Activated naive CD4-positive, alpha-beta T cell treated with anti-CD3 and anti-CD28 coated beads, Interleukin-2, amount 50 U/mL, for 16 hours (primary cell): Measurements from ENCODE around the gene KIAA0040.

Source experiments
- DNase-seq: peaks from one replicate; pipeline ENCODE4 v3.0.0-alpha.2; 2020

KIAA0040 gene

GRCh38 chr1:175169286-175170018 is 23.1 kb downstream of the KIAA0040 start:
- DNase-seq = no peak

GRCh38 chr1:175168782-175169181 is 23.8 kb downstream of the KIAA0040 start:
- no peak for DNase-seq

- no peak for DNase-seq
Observed at GRCh38 chr1:175167861-175168260, 24.7 kb downstream of the KIAA0040 start.

GRCh38 chr1:175166746-175167145 is 25.8 kb downstream of the KIAA0040 start:
- no peak for DNase-seq

- DNase-seq = no peak
Observed at GRCh38 chr1:175164751-175165150, 27.8 kb downstream of the KIAA0040 start.

GRCh38 chr1:175163702-175164101 is 28.9 kb downstream of the KIAA0040 start:
- DNase-seq = no peak

GRCh38 chr1:175162955-175163354 is 29.6 kb downstream of the KIAA0040 start:
- DNase-seq = no peak

GRCh38 chr1:175158170-175158591 is 34.4 kb downstream of the KIAA0040 start:
- no peak for DNase-seq

GRCh38 chr1:175157200-175157599 is 35.4 kb downstream of the KIAA0040 start:
- no peak for DNase-seq

- DNase-seq = no peak
Observed at GRCh38 chr1:175155936-175156335, 36.6 kb downstream of the KIAA0040 start.

GRCh38 chr1:175155473-175155856 is 37.1 kb downstream of the KIAA0040 start:
- no peak for DNase-seq

- DNase-seq = peak; percentile 76
Observed at GRCh38 chr1:175154629-175155472, 37.7 kb downstream of the KIAA0040 start.

- peak; percentile 69 for DNase-seq
Observed at GRCh38 chr1:175152006-175152652, 40.4 kb downstream of the KIAA0040 start.

- DNase-seq = no peak
Observed at GRCh38 chr1:175150596-175151319, 41.8 kb downstream of the KIAA0040 start.

- DNase-seq = no peak
Observed at GRCh38 chr1:175148068-175148467, 44.5 kb downstream of the KIAA0040 start.

- no peak for DNase-seq
Observed at GRCh38 chr1:175147569-175147968, 45.0 kb downstream of the KIAA0040 start.

- DNase-seq = peak; percentile 73
Observed at GRCh38 chr1:175146529-175147213, 45.9 kb downstream of the KIAA0040 start.

GRCh38 chr1:175145899-175146528 is 46.6 kb downstream of the KIAA0040 start:
- DNase-seq = no peak

GRCh38 chr1:175138579-175138978 is 54.0 kb downstream of the KIAA0040 start:
- no peak for DNase-seq

- no peak for DNase-seq
Observed at GRCh38 chr1:175137369-175137768, 55.2 kb downstream of the KIAA0040 start.

- no peak for DNase-seq
Observed at GRCh38 chr1:175136246-175136645, 56.3 kb downstream of the KIAA0040 start.

GRCh38 chr1:175134500-175134899 is 58.1 kb downstream of the KIAA0040 start:
- no peak for DNase-seq
